ENCODE measurements around the gene TRABD2A.

- TF ChIP-seq POLR2A (IDR thresholded peaks at IDR 0.05; ENCODE audit: low read length) (no peak), GATA1 (IDR thresholded peaks at IDR 0.05; ENCODE audit: low read depth, low read length) (no peak)
Observed at GRCh38 chr2:84801811-84802210, 79.1 kb downstream of the TRABD2A start.
